Measurements from ENCODE around the gene CES4A.

- TF ChIP-seq POLR2A (IDR thresholded peaks at IDR 0.05) (no peak), POLR2AphosphoS5 (IDR thresholded peaks at IDR 0.05) (no peak)
These were observed 26.5 kb upstream of the CES4A start for GRCh38 chr16:66961914-66962313.
